NCI-H526 (cell line): ENCODE data around the gene BRSK2.
"Not testable (repeated sequence)": the region's sequence is repeated elsewhere in the genome, so short reads cannot be mapped to it uniquely, and the experiment has no call there.

Experiments used
- DNase-seq, 2 experiments: peaks; one replicate each; lab custom pipeline; 2025; lab: John Stamatoyannopoulos, UW

BRSK2 gene

DNA sequence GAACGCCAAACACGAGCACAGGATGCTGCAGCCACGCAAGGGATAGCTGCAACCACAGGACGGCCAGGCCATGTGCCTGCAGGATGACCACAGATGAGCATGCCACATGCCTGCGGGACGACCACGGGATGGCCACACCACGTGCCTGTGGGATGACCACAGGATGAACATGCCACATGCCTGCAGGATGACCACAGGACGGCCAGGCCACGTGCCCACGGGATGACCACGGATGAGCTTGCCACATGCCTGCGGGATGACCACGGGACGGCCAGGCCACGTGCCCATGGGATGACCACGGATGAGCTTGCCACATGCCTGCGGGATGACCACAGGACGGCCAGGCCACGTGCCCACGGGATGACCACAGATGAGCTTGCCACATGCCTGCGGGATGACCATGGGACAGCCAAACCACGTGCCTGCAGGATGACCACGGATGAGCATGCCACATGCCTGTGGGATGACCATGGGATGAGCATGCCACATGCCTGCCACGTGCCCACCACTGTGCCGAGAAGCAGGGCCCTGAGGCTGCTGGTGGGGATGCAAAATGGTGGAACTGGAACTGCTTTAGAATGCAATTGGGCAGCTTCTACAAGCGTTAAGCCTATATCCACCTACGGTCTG lies 109.6 kb downstream of the BRSK2 start:
- no peak for DNase-seq

DNA sequence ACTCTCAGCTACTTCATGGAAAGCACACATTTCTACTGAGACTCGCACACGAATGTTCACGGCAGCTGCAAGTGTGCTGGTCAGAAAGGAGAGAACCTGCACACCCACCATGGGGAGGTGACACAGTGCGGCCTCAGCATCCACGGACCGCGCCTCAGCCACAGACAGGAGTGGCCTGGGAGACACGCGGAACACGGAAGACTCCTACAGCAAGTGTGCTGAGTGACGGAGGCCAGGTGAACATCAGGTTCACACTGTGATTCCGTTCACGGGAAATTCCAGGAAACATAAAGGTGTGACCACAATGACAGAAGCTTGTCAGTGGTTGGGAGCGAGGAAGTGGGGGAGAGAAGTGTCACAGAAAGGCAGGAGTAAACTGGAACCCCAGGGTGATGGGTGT lies 110.2 kb downstream of the BRSK2 start:
- DNase-seq = no peak

DNA sequence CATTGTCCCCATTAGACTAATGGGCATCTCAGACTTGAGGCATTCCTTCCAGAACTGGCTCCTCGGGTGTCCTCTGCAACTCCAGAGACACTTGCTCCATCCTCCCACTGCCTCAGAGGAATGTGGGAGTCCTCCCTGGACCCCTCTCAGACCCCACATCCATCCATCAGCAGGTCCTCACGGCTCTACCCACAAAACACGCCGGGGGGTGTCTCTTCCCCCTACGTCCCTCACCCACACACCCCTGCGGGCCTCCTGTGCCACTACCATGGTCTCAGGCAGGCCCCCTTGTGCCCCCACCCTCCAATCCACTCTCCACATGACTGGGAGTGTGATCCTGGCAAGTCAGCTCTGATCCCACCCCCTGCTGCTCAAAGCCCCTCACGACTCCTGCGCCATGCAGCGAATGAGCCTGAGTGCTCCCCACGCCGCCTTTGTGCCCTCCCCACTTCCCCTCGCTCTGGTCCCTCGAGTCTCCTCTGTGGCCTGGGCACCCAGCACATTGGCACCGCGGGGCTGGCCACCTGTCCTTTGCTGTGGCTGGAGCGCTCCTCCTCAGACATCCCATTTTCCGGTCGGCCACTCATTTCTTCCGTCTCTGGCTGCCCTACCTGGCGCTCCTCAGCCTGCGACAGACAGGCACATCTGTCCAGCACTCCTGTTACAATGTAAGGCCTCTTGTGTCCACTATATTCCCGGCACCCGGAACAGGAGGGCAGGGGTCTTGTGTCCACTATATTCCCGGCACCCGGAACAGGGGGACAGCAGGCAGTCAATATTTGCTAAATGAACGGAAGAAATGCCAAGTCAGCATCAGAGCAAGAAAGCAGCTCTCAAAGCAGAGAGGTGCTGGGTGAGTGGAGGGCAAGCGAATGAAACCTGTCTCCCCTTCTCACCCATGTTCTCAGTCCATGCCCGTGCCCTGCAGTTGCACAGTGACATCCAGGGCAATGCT lies 111.0 kb downstream of the BRSK2 start:
- no peak for DNase-seq

DNA sequence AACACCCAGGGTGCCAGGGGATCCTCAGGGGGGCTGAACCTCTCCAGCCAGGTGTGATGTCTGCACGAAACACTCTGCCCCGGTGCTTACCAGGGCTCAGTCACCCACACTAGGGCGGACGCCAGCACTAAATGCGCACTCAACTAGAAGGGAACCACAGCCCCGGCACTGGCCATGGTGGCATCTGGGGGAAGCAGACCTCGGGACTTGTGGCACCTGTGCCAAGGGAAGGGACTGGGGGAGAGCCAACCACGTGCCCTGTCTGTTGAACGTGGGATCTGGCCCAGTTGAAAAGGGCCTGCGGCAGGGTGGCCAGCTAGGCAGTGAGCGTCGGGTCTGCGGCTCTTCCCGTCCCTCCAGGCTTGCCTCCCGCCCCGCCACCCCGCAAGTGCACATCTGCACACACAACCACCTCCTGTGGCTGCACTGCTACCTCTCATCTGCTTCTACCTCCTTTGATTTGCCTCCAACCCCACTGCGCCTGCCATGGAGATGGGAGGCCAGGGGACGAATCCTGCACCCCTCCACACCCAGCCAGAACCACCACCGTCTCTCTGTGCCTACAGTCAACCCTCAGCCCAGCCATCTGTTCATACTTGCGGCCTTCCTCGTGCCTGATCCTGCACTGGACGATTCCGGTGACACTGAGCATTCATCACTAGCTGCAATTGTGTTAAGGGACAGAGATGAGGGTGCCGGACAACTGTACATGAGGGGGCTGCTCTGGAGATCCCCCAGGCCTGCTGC lies 111.9 kb downstream of the BRSK2 start:
- no peak for DNase-seq

DNA sequence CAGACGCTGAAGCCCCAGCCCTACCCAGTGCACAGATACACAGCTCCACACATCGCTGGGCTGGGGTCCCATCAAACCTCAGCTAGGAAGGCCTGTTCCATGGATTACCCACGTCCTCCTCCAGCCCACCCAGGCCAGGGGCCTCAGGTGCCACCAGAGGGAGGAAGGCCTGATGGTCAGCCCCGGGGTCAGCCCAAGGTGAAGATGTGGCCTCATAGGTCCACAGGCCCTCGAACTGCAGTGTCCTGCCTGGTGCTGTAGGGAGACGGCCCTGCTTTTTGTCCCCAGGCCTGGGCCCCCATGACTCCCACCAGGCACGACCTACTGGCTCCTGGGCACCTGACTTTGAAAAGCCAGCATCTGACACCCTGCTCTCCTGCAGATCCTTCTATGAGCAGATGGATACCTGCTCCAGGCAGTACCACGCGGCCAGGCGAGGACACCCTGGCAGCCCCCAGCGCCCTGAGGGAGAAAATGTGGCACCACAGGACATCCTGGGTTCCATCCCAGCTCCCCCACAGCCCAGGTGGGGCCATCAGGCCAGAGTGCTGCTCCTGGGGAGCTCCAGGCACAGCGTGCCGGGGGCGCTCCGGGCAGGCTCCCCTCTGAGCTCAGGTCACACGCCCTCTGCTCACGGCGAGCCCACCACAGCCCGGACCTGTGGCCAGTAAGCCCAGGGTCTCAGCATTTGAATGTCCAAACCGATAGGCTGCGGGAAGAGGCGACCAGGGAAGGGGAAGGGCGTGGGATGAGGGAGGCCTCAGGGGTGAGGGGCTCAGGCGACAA lies 112.6 kb downstream of the BRSK2 start:
- no peak for DNase-seq

DNA sequence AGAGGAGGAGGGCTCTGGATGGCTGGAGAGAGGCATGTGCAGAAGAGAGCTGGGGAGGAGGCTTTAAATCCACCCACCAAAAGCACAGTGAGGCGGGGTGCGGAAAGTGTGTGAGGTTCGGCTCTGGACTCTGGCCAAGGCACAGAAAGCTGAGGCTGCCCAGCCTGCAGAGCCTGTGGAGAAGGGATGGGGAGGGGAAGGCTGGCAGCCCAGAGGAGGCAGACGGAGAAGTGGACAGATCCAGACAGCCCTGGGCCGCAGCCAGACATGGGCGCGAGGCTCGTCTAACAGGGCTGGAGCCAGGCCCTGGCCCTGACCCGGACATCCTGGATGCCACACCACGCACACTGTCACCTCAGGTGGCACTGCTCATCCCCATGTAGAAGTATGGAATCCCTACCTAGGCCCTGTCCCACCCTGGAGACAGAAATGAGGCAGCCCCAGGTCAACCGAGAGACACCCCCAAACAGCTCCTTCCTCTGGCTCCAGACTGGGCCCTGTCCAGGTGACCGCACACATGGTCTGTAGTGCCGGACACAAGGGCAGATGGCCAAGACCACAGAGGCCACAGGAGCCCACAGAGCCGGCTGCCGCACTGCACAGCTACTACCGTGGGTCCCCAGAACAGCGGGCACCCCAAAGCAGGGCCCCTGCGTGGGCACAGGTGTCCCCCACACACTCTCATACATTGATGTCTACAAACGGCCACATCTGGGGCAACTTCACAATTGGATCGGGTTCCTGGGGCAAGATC lies 113.4 kb downstream of the BRSK2 start:
- no peak for DNase-seq

DNA sequence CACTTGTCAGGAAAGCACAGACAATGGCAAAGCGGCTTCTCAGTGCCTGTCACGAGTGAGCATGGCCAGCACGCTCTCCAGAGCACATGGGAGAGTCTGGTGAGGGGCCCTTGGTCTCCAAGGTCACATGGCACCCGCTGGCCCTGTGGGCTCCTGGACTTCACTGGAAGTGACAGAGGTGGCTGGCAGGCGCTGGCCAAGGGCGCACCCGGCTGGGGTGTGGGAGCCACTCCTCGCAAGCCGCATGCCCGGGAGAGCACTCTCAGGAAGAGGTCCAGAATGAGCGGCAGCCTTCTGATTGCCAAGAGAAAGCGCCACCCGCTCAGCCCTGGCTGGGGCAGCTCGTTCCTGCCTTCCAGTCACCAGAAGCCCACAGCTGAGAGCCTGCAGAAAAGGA lies 114.0 kb downstream of the BRSK2 start:
- DNase-seq = no peak

DNA sequence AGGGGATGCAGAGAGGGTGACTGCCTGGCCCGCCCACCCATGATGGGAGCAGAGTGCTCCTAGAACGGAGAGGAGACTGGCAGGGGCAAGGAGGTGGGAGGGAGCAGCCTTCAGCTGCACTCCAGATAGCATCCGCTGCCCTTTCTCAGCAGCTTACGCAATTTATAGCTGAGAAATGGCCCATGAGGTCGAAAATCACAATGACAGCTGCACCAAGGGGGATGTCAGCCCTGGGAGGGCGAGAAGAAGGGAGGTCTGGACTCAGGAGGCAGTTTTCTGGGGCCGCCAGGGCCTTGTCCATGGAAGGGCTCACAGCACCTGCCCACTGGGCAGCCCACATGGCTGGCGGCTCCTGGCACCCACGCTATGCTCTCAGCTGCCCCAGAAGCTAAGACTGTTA lies 114.4 kb downstream of the BRSK2 start:
- DNase-seq = no peak

DNA sequence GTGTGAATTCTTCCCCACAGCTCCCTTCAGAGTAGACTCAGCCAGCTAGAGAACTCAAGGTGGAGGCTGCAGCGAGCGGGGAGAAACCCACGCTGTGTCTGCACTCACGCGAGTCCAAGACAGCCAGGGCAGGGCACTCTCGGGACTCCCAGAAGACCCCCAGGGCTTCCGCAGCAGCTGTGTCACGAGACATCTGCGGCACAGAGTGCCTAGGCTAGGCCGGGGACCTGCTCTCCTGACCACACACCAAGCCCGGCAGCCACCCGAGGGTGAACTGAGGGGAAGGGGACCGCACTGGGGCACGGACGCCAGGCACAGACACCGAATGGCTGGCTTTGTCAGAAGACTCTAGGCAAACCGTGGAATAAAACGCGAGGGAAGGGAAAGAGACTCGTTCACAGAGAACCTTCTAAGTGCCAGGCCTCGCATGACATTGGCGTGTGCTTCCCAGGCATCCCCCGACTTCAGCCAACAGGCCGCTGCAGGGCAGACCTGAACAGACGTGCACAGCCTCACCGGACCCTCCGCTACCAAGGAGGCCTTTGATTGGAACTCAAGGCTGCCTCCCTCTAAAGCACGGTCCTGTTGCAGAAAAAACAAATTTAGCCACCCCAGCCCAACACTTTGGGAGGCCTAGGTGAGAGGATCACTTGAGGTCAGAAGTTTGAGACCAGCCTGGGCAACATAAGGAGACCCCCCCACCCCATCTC lies 115.0 kb downstream of the BRSK2 start:
- DNase-seq = no peak

DNA sequence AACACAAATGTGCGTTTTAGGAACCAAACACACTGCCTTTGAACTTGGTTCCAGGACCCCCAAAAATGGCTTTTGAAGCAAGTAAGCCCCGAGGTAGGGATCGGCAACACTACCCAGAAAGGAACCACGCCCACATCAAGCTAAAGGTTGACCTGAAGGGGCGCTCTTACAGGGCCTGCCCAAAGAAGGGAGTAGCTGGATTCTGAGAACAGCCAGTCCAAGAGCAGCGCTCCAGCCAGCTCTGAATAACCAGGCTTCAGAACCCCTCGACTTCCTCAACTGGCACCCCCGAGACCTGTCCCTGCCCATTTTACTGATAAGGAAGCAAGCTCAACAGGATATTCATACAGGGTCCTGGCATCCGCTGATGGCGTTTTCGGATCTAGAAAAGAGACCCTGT lies 115.7 kb downstream of the BRSK2 start:
- no peak for DNase-seq

DNA sequence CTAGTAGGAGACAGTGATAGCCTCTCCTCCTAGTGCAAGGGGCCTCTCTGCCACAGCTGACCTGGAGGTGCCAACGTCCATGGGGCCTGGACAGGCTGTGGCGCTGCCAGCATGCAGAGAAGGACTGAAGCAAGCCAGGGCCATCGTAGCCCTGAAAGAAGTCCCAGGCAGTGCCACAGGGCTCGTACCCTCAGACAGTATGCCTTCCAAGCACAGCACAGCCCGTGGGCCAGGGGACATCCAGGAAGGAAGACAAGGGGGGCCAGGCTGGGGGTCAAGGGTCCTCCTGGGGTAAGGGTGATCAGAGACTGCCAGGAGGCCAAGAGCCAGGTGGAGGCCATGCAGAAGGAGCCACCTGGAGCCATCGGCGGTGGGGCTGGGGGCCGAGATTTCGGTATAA lies 117.2 kb downstream of the BRSK2 start:
- DNase-seq = no peak

DNA sequence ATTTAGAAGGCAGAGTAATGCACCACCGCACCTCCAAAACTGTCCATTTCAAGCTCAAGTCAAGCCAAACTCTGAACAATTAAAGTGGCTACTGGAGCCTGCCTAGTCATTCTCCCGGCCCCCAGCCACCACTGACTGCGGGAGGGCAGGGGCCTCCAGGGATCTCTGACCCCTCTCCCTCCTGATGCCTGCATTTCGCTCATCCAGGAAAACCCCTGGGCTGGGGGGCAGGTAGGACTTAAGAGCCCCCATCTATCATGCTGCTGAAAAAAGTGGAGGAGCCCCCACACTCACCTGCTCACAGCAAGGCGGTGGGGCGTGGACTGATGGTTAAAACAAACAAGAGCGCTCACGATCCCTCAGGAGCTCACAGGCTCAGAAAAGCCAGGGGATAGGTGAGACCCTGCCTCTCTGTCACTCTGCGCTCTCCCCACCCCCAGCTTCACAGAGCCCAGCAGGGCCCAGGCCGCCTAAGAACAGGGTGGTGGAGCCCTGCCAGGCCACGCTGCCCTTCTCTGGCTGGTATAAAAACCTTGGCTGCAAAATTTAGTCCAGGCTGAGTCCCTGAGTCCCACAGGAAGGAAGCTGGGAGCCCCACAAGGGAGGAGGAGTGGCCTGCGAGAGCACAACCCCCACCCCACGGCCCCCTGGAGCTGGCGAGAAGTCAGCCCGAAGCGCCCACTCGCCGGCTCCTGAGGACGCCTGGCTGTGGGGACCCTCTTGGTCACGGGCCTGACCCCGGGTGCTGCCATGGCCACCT lies 117.8 kb downstream of the BRSK2 start:
- no peak for DNase-seq

DNA sequence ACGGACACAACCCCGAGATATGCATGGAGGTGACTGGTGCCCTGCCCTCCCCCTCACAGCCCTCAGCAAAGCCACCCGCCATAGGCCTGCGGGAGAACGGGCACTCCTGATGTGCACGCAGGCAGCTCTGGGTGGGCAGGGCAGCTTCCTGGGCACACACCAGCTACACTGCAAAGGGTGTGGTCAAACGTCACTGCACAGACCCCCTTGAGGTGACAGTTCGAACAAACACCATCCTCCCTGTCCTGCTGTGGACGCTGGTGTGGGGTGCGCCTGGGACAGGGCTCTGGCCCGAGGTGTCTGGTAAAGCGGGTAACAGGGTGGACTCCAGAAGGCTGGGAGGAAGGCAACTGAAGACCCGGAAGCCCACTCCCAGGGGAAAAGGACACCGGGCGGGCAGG lies 118.8 kb downstream of the BRSK2 start:
- no peak for DNase-seq

DNA sequence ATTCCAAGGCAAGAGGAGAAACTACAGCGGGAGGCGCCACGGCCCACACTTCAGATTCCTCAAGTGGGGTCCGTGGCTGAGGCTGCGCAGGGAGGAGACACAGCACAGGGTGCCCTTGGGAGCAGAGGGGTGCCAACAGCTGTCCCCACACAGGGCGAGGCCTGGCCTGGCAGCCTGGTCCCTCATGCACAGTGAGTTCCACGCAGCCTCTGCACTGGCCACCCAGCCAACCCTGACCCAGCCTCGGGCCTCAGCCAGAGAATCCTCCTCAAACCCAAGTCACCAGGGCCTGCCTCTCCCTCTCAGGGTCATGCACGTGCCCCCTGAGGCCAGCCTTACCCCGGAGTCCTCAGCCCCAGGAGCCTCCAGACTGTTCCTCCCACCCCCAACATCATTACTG lies 119.3 kb downstream of the BRSK2 start:
- DNase-seq = no peak

DNA sequence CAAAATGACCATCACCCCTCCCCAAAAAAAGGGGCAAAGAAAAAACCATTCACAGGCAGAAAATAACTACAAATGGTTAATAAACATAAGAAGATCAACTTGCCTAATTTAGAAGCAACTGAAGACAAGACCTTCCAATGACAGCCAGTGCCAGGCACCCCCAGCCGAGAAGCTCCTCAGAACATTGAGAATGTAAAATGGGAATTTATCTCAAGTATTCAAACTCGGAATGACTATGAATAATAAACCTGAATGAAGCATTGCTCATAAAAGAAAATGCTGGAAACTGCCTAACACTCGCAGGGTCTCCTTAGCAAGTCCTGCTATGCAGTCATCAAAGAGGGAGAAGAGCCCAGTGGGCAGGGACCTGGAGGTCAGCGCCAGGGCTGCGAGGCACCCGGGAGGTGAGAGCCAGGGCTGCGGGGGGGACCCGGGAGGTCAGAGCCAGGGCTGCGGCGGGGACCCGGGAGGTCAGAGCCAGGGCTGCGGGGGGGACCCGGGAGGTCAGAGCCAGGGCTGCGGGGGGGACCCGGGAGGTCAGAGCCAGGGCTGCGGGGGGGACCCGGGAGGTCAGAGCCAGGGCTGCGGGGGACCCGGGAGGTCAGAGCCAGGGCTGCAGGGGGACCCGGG lies 120.0 kb downstream of the BRSK2 start:
- DNase-seq = no peak

DNA sequence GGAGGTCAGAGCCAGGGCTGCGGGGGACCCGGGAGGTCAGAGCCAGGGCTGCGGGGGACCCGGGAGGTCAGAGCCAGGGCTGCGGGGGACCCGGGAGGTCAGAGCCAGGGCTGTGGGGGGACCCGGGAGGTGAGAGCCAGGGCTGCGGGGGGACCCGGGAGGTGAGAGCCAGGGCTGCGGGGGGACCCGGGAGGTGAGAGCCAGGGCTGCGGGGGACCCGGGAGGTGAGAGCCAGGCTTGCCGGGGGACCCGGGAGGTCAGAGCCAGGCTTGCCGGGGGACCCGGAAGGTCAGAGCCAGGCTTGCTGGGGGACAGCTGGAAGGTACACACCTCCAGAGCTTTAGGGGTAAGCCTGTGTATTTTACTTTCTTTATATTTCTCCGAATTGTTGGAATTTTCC lies 120.6 kb downstream of the BRSK2 start:
- DNase-seq = not testable (repeated sequence)

DNA sequence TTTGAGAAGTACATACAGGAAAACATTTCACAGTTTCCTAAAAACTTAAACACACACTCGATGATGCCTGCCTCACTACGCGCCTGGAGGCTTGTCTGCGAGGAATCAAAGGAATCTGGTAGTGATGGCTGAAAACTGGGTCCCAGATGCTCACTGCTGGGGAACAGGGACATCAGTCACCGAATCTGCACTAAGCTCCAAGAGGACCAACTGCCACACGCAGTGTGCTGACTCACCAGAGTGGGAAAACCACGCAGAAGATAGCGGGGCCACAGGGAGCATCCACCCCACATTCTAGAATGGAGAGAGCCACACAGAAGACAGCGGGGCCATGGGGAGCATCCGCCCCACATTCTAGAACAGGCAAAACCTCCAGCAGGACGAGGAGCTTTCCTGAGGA lies 121.2 kb downstream of the BRSK2 start:
- DNase-seq = no peak

DNA sequence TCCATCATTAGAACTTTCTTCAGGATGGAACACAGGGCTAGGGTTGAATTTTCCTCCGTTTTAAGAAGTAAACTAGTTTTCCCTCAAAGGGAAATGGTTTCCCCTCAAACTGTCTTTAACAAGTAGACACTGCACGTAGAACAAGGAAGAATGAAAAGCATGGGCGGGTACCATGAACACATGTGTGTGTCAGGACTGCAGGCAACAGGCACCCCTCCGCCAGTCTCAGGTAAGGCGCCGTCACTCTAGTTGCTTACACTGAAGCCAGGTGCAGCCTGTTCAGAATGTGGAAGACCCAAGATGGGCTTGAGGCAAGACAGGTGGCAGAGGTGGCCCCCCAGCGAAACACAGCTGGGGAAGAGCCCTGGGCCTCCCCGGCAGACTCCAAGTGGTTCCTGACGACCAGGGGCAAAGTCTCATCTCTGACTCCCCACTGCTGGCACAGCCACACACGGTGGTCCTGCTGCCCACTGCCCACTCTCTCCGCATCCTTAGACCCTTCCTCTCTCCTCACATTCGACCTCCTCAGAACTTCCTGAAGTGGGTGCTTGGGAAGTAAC lies 122.3 kb downstream of the BRSK2 start:
- no peak for DNase-seq
